ENCODE measurements around the gene IFI44L.

Gene IFI44L

GRCh38 chr1:78688697-78689096, 68.4 kb downstream of the IFI44L start:
- DNase-seq, result no peak

DNA sequence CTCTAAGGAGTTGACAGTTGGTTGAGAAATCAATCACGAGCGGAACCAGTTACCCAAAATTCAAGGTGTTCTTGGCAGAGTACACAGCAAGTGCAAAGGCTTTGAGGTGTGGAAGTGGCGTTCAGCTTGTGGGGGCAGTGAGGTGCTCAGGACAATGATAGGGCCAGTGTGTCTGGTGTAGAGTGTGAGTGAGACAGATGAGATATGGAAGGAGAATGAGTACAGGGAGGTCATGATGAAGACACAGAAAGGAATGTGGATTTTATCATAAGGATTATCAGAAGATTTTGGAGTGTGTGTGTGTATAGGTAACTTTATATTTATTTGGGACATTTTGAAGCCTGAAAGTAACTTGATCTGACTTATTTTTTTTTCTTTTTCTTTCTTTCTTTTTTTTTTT, 70.3 kb downstream of the IFI44L start:
- no peak for DNase-seq

GRCh38 chr1:78691995-78692747, 71.9 kb downstream of the IFI44L start:
- no peak for DNase-seq
